Common myeloid progenitor, CD34-positive (primary cell): ENCODE measurements around the gene RGCC.
"Not testable (repeated sequence)": the region's sequence is repeated elsewhere in the genome, so short reads cannot be mapped to it uniquely, and the experiment has no call there.

ENCODE experiments used
- CTCF ChIA-PET: fragments of 350-600 bp; sonication (Branson Sonifier 250); formaldehyde crosslinking; loops from one replicate; lab custom pipeline; 2021; ENCODE audit warnings: antibody characterized with exemption; lab: Charles Lee
- POLR2A ChIA-PET: fragments of 350-600 bp; sonication (Branson Sonifier 250); formaldehyde crosslinking; loops from one replicate; lab custom pipeline; 2021; ENCODE audit warnings: antibody characterized with exemption; lab: Charles Lee
- DNase-seq, 3 donors: peaks; one replicate each; pipeline versions ENCODE4 v3.0.0 to v3.0.0-alpha.2; 2013
- H3K27ac ChIP-seq, 2 experiments: 1 replicate in 1 of 2; 2 replicates in 1 of 2; pipeline ENCODE4 v1.7.0; 2013; ENCODE audit warnings: inconsistent platforms in 2 of 2, low read length in 2 of 2, mild to moderate bottlenecking in 2 of 2, low read depth in 1 of 2, moderate library complexity in 1 of 2; ENCODE audit not compliant: severe bottlenecking in 2 of 2, insufficient read depth in 1 of 2, poor library complexity in 1 of 2
- H3K27me3 ChIP-seq, 5 experiments: replicated peaks in 2 of 5; 1 replicate in 3 of 5; 2 replicates in 2 of 5; pipeline versions ENCODE4 v1.6.1 to v1.7.0; 2013; ENCODE audit warnings: low read length in 4 of 5, mild to moderate bottlenecking in 2 of 5, moderate library complexity in 2 of 5, inconsistent platforms in 1 of 5; ENCODE audit not compliant: insufficient read depth in 5 of 5, control insufficient read depth in 4 of 5
- H3K36me3 ChIP-seq, 4 experiments: 1 replicate in 2 of 4; 2 replicates in 2 of 4; pipeline versions ENCODE4 v1.6.1 to v1.7.0; 2013; ENCODE audit warnings: low read length in 3 of 4, control low read depth in 1 of 4, mild to moderate bottlenecking in 1 of 4; ENCODE audit not compliant: control insufficient read depth in 4 of 4, insufficient read depth in 4 of 4
- H3K4me1 ChIP-seq, 4 experiments: 1 replicate in 3 of 4; 2 replicates in 1 of 4; pipeline versions ENCODE4 v1.6.1 to v1.7.1; 2013; ENCODE audit warnings: low read length in 3 of 4, mild to moderate bottlenecking in 3 of 4, control low read depth in 1 of 4, inconsistent platforms in 1 of 4, moderate library complexity in 1 of 4; ENCODE audit not compliant: control insufficient read depth in 4 of 4, insufficient read depth in 4 of 4; ENCODE audit errors: control extremely low read depth in 1 of 4
- H3K4me3 ChIP-seq, 7 experiments: 1 replicate in 4 of 7; 2 replicates in 3 of 7; pipeline versions ENCODE4 v1.5.1 to v1.7.0; 2013; ENCODE audit warnings: mild to moderate bottlenecking in 7 of 7, low read length in 6 of 7, moderate library complexity in 6 of 7, inconsistent platforms in 2 of 7, low read depth in 2 of 7, control low read depth in 1 of 7; ENCODE audit not compliant: insufficient read depth in 4 of 7, control insufficient read depth in 1 of 7; ENCODE audit errors: extremely low read depth in 1 of 7
- H3K9me3 ChIP-seq, 5 experiments: 1 replicate in 4 of 5; 2 replicates in 1 of 5; pipeline versions ENCODE4 v1.6.1 to v1.7.1; 2013; ENCODE audit warnings: low read length in 4 of 5, mild to moderate bottlenecking in 2 of 5, inconsistent platforms in 1 of 5, low read depth in 1 of 5, moderate library complexity in 1 of 5; ENCODE audit not compliant: control insufficient read depth in 4 of 5, insufficient read depth in 2 of 5; ENCODE audit errors: control extremely low read depth in 1 of 5
- WGBS: methylation state at CpG from one replicate; pipeline ENCODE4 v1.1.5; 2013; ENCODE audit not compliant: insufficient coverage; 5-methylcytosine and 5-hydroxymethylcytosine counted together

The RGCC gene

DNA sequence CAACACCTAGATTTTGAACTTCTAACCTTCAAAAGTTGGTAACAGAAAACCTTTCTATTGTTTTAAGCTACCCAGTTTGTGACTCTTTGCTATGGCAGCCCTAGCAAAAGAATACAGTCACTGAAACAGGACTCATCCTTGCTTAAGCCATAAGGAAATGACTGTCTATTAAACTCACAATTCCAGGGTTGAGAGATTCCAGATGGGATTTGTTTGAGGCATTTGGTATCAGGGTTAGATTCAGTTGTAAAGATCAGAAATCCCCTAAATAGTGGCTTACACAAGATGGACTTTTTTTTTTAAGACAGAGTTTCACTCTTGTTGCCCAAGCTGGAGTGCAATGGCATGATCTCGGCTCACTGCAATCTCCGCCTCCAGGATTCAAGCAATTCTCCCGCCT is 41.1 kb upstream of the RGCC start:
- Histone ChIP-seq H3K4me3 (no peak overlapping the region), H3K9me3 (no peaks in the 10 kb centered on the region), H3K4me1 (no peaks in the 10 kb centered on the region), H3K27me3 (no peaks in the 10 kb centered on the region), H3K27ac (no peak overlapping the region), H3K36me3 (no peaks in the 10 kb centered on the region)
- ChIA-PET CTCF (interaction anchor here (4.0 kb wide), 1 partner anchor 236 kb away, joined by 11 read pairs; no protein-coding TSS in a partner anchor), POLR2A (no interaction called here)
- WGBS, result 68% methylated on average over 3 of the region's 3 CpGs
- DNase-seq, result no peak

DNA sequence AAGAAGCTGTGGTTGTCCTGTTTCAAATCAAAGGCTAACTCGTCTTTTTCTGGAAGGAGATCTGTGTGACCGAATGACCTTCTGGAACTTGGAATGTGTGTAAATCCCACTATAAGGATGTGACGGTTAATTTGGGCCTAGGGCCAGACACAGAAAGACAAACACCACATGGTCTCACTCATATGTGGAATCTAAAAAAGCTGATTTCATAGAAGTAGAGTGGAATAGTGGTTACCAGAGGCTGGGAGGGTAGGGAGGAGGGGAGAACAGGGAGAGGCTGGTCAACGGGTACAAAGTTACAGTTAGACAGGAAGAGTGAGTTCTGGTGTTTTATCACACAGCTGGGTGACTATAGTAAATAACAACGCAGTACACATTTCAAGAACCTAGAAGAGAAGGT is 39.3 kb upstream of the RGCC start:
- DNase-seq, result no peak
- Histone ChIP-seq H3K27me3 (no peaks in the 10 kb centered on the region), H3K9me3 (no peaks in the 10 kb centered on the region), H3K4me3 (no peak overlapping the region), H3K27ac (no peak overlapping the region), H3K4me1 (no peaks in the 10 kb centered on the region), H3K36me3 (no peaks in the 10 kb centered on the region)
- 93% methylated on average over 3 of the region's 5 CpGs for WGBS
- ChIA-PET CTCF (interaction anchor here (4.0 kb wide), 1 partner anchor 235 kb away, joined by 11 read pairs; no protein-coding TSS in a partner anchor), POLR2A (no interaction called here)

DNA sequence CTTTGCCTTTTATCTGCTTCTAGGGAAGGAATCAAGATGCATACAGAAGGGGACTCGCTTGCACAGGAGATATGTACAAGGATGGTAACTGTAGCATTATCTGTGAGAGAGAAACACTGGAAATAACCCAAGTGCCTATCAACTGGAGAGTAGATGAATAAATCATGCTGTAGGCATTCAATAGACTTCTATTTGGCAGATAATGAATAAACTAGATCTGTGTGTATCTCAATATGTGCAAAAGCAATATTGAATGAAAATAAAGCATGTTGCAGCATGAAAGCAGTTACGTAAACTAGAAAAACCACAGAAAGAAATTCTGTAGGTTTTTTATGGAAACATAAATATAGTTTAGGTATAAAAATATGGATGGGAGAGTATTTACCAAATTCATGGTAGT is 38.6 kb upstream of the RGCC start:
- no peaks in the 10 kb centered on the region for H3K27me3 ChIP-seq
- CTCF ChIA-PET, result no interaction called here
- POLR2A ChIA-PET, result no interaction called here

DNA sequence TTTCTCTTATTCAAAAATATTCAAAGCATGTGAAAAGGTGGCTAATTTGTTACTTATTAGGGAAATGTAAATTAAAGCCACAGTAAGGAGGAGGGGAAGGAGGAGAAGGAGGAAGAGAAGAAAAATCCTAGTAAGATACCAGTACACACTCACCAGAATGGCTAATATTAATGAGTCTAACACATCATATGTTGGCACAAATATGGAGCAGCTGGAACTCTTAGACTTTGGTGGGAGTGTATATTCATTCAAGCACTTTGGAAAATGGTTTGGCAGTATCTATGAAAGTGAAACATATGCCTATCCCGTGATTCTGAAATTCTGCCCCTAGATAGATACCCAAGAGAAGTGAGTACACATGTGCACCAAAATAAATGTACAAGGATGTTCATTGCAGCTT is 38.1 kb upstream of the RGCC start:
- POLR2A ChIA-PET, result no interaction called here
- no peak overlapping the region for H3K4me3 ChIP-seq
- DNase-seq, result no peak
- no CpG with 5 or more reads among the region's 1 CpG for WGBS
- CTCF ChIA-PET, result no interaction called here
- H3K4me1 ChIP-seq, result no peaks in the 10 kb centered on the region
- H3K27me3 ChIP-seq, result no peaks in the 10 kb centered on the region
- H3K36me3 ChIP-seq, result no peaks in the 10 kb centered on the region
- H3K27ac ChIP-seq, result no peak overlapping the region
- no peaks in the 10 kb centered on the region for H3K9me3 ChIP-seq

More for the DNA sequence above, 38.6 kb upstream of the RGCC start:
- no peaks in the 10 kb centered on the region for H3K36me3 ChIP-seq
- DNase-seq, result no peak
- no peaks in the 10 kb centered on the region for H3K9me3 ChIP-seq
- no peaks in the 10 kb centered on the region for H3K4me1 ChIP-seq
- H3K4me3 ChIP-seq, result no peak overlapping the region
- WGBS, result 100% methylated on average over 2 of the region's 2 CpGs
- no peak overlapping the region for H3K27ac ChIP-seq

DNA sequence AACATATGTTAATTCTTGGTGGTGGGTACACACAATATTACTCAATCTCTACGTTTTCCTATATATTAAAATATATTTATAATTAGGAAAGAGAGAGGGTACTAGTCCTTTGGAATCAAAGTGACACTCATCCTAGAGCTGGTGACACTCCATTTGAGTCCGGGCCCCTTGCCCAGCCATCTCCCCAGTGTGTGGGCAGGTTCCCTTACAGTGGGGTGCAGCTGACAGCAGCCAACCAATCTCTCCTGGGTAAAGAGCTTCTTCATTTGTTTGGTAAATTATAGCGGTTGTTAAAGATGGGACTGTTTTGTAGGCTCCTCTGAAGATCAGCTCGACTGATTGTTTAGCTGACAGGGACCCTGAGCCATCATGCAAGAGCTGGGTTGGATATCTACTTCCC is 37.2 kb upstream of the RGCC start:
- ChIA-PET POLR2A (no interaction called here), CTCF (interaction anchor here (1.0 kb wide), 1 partner anchor 9 kb away, joined by 3 read pairs; no protein-coding TSS in a partner anchor)
- H3K4me3 ChIP-seq, result no peak overlapping the region
- no peaks in the 10 kb centered on the region for H3K27me3 ChIP-seq
- H3K4me1 ChIP-seq, result no peaks in the 10 kb centered on the region
- no peaks in the 10 kb centered on the region for H3K9me3 ChIP-seq
- WGBS, result 97% methylated on average over 3 of the region's 4 CpGs
- H3K27ac ChIP-seq, result no peak overlapping the region
- no peaks in the 10 kb centered on the region for H3K36me3 ChIP-seq
- DNase-seq, result no peak

DNA sequence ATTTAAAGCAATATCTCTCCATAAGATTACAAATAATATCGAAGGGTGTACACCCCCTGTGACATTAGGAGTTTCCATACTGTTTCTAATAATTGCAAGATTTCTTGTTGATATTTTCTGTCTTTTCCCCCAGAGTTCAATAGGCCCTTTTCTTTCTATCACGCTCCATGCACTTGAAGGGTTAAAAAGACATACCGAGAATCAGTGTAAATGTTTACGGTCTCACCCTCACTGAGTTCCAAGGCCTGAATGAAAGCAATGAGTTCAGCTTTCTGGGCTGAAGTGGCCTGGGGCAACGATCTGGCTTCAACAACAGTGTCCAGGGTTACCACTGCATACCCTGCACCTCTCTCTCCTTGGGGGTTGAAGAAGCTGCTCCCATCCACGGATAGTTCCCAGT is 36.0 kb upstream of the RGCC start:
- H3K4me1 ChIP-seq, H3K27me3 ChIP-seq, DNase-seq, H3K27ac ChIP-seq, H3K9me3 ChIP-seq, H3K4me3 ChIP-seq, H3K36me3 ChIP-seq, POLR2A ChIA-PET: not testable (repeated sequence)
- WGBS, result 100% methylated on average over 3 of the region's 6 CpGs
- CTCF ChIA-PET, result interaction anchor here (1.0 kb wide), 1 partner anchor 10 kb away, joined by 3 read pairs; no protein-coding TSS in a partner anchor

DNA sequence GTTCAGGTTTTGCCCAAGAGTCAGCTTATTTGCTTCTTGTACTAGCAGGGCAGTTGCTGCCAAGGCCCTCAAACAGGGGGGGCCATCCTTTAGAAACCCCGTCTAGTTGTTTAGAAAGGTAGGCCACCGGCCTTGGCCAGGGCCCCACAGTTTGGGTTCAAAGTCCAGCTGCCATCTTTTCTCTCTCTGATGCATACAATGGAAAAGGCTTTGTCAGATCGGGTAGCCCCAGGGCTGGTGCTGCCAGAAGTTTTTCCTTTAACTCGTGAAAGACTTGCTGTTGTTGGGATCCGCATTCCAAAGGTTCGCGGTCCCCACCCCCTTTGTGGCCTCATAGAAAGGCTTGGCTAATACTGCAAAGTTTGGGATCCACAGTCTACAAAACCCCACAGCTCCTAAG is 35.4 kb upstream of the RGCC start:
- H3K4me3 ChIP-seq, POLR2A ChIA-PET, H3K27ac ChIP-seq, CTCF ChIA-PET, H3K36me3 ChIP-seq, DNase-seq, H3K4me1 ChIP-seq, H3K9me3 ChIP-seq, H3K27me3 ChIP-seq: not testable (repeated sequence)
- 92% methylated on average over 7 of the region's 7 CpGs for WGBS
